Measurements from ENCODE around the gene ZNF44. TPM values are rescaled to one million over a fixed set of nuclear protein-coding genes. Genes with fewer than 3 reads are reported as not detected.
A peak's percentile ranks its signal among the peaks of the same experiment; 100 is the strongest.

Gene ZNF44
- total and polyA plus RNA-seq, 2 of the 13 experiments (the other 11 are each of a cell fraction or from before 2014, with no cell fraction given) = 6.9 to 15.7 TPM

DNA sequence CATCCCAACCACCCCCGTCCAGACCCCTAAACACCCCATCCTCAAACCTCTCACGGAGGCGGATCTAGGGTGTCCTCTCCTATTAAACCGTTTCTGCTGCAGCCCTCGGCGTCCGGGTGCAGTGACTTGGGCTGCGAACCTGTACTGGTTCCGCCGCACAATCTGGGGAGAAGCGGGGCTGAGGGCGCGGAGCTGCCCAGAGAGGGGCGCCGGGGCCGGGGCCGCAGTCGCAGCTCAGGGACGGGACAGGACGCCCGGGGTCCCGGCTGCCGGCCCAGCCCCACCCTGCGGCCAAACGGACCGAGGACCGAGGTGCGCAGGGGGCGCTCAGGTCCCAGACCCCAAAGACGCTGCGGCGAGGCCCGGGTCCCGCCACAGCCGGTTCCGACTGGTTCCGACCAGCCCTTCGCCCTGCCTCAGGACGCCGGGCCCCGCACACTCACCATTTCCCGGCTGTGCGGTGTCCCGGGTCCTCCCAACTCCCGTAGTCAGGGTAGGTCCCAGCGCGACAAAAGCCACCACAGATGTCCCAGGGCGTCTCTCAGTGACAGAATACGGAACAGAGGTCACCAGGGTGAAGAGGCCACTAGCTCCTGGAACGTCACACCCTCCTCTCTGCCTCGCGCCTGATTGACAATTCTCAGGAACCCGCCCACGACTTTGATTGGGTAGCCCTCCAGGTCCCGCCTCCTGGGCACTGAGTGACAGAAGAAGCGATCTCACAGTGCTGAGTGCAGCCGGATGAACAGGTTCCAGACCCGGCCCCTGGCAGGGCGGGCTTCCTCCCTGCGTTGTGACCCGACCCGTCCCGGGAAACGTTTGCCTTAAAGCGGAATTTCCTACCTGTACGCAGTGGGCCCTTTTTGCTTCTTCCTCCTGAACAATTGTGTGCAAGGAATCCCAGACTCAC lies at the start of gene ZNF44 (continued):
- TF ChIP-seq, protein P1, sequence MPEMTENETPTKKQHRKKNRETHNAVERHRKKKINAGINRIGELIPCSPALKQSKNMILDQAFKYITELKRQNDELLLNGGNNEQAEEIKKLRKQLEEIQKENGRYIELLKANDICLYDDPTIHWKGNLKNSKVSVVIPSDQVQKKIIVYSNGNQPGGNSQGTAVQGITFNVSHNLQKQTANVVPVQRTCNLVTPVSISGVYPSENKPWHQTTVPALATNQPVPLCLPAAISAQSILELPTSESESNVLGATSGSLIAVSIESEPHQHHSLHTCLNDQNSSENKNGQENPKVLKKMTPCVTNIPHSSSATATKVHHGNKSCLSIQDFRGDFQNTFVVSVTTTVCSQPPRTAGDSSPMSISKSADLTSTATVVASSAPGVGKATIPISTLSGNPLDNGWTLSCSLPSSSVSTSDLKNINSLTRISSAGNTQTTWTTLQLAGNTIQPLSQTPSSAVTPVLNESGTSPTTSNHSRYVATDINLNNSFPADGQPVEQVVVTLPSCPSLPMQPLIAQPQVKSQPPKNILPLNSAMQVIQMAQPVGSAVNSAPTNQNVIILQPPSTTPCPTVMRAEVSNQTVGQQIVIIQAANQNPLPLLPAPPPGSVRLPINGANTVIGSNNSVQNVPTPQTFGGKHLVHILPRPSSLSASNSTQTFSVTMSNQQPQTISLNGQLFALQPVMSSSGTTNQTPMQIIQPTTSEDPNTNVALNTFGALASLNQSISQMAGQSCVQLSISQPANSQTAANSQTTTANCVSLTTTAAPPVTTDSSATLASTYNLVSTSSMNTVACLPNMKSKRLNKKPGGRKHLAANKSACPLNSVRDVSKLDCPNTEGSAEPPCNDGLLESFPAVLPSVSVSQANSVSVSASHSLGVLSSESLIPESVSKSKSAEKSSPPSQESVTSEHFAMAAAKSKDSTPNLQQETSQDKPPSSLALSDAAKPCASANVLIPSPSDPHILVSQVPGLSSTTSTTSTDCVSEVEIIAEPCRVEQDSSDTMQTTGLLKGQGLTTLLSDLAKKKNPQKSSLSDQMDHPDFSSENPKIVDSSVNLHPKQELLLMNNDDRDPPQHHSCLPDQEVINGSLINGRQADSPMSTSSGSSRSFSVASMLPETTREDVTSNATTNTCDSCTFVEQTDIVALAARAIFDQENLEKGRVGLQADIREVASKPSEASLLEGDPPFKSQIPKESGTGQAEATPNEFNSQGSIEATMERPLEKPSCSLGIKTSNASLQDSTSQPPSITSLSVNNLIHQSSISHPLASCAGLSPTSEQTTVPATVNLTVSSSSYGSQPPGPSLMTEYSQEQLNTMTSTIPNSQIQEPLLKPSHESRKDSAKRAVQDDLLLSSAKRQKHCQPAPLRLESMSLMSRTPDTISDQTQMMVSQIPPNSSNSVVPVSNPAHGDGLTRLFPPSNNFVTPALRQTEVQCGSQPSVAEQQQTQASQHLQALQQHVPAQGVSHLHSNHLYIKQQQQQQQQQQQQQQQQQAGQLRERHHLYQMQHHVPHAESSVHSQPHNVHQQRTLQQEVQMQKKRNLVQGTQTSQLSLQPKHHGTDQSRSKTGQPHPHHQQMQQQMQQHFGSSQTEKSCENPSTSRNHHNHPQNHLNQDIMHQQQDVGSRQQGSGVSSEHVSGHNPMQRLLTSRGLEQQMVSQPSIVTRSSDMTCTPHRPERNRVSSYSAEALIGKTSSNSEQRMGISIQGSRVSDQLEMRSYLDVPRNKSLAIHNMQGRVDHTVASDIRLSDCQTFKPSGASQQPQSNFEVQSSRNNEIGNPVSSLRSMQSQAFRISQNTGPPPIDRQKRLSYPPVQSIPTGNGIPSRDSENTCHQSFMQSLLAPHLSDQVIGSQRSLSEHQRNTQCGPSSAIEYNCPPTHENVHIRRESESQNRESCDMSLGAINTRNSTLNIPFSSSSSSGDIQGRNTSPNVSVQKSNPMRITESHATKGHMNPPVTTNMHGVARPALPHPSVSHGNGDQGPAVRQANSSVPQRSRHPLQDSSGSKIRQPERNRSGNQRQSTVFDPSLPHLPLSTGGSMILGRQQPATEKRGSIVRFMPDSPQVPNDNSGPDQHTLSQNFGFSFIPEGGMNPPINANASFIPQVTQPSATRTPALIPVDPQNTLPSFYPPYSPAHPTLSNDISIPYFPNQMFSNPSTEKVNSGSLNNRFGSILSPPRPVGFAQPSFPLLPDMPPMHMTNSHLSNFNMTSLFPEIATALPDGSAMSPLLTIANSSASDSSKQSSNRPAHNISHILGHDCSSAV (CRISPR knock-in tag; IDR thresholded peaks at IDR 0.05; ENCODE audit: borderline replicate concordance) = no peak
- TF ChIP-seq ZNF7 (CRISPR knock-in tag; IDR thresholded peaks at IDR 0.05) (no peak), FLYWCH1 (CRISPR knock-in tag; IDR thresholded peaks at IDR 0.05) (no peak), BORCS8-MEF2B (CRISPR knock-in tag; IDR thresholded peaks at IDR 0.05) (no peak; the same call in 1 of the 2 replicates), KMT2A (CRISPR knock-in tag; IDR thresholded peaks at IDR 0.05) (peak; percentile 18; the same call in 1 of the 2 replicates), SMAD9 (CRISPR knock-in tag; IDR thresholded peaks at IDR 0.05) (no peak), KLF15 (CRISPR knock-in tag; IDR thresholded peaks at IDR 0.05; ENCODE audit: borderline replicate concordance) (no peak), ZNF709 (CRISPR knock-in tag; IDR thresholded peaks at IDR 0.05) (no peak), MTA3 (CRISPR knock-in tag; IDR thresholded peaks at IDR 0.05) (no peak), ZNF788 (CRISPR knock-in tag; IDR thresholded peaks at IDR 0.05; ENCODE audit: borderline replicate concordance) (peak; percentile 28; the same call in 1 of the 2 replicates), SMAD3 (CRISPR knock-in tag; IDR thresholded peaks at IDR 0.05) (peak; percentile 27; the same call in 1 of the 2 replicates), ZNF75D (CRISPR knock-in tag; IDR thresholded peaks at IDR 0.05; ENCODE audit: borderline replicate concordance) (no peak), HOXD1 (CRISPR knock-in tag; IDR thresholded peaks at IDR 0.05) (peak; percentile 54; the same call in 1 of the 2 replicates), ZFAT (CRISPR knock-in tag; conservative IDR thresholded peaks at IDR 0.05) (no peak), ZBTB1 (CRISPR knock-in tag; IDR thresholded peaks at IDR 0.05; ENCODE audit: borderline replicate concordance) (no peak), THYN1 (CRISPR knock-in tag; IDR thresholded peaks at IDR 0.05; ENCODE audit: borderline replicate concordance, low read depth) (0 out of 2 replicates have a peak, but pooled peaks have one; percentile 10), KMT2B (CRISPR knock-in tag; IDR thresholded peaks at IDR 0.05) (peak; percentile 47; the same call in 1 of the 2 replicates)
- TF ChIP-seq, protein P2, sequence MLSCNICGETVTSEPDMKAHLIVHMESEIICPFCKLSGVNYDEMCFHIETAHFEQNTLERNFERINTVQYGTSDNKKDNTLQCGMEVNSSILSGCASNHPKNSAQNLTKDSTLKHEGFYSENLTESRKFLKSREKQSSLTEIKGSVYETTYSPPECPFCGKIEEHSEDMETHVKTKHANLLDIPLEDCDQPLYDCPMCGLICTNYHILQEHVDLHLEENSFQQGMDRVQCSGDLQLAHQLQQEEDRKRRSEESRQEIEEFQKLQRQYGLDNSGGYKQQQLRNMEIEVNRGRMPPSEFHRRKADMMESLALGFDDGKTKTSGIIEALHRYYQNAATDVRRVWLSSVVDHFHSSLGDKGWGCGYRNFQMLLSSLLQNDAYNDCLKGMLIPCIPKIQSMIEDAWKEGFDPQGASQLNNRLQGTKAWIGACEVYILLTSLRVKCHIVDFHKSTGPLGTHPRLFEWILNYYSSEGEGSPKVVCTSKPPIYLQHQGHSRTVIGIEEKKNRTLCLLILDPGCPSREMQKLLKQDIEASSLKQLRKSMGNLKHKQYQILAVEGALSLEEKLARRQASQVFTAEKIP (CRISPR knock-in tag; IDR thresholded peaks at IDR 0.05; ENCODE audit: borderline replicate concordance) = no peak

All from HepG2 (cell line).